Esophagus (tissue), 2 donors: Measurements from ENCODE around the gene HAVCR1. TPM values are rescaled to one million over a fixed set of nuclear protein-coding genes. Genes with fewer than 3 reads are reported as not detected.
"Not testable (repeated sequence)": the region's sequence is repeated elsewhere in the genome, so short reads cannot be mapped to it uniquely, and the experiment has no call there.

Experiments
- H3K27ac ChIP-seq, 2 donors: one replicate each; pipeline ENCODE4 v1.5.1; 2013; ENCODE audit warnings: low read depth in 2 of 2, mild to moderate bottlenecking in 2 of 2, inconsistent platforms in 1 of 2, low read length in 1 of 2, moderate library complexity in 1 of 2
- H3K27me3 ChIP-seq, 2 donors: one replicate each; pipeline ENCODE4 v1.6.1; 2013; ENCODE audit warnings: low read length in 2 of 2, control low read depth in 1 of 2, mild to moderate bottlenecking in 1 of 2; ENCODE audit not compliant: insufficient read depth in 2 of 2, control insufficient read depth in 1 of 2
- H3K36me3 ChIP-seq, 2 donors: one replicate each; pipeline ENCODE4 v1.6.1; 2013; ENCODE audit warnings: low read length in 1 of 2; ENCODE audit not compliant: control insufficient read depth in 2 of 2, insufficient read depth in 2 of 2
- H3K4me1 ChIP-seq, 2 donors: one replicate each; pipeline ENCODE4 v1.6.1; 2013; ENCODE audit warnings: low read length in 1 of 2; ENCODE audit not compliant: control insufficient read depth in 2 of 2, insufficient read depth in 2 of 2
- H3K4me3 ChIP-seq, 2 donors: one replicate each; pipeline ENCODE4 v1.5.1; 2013; ENCODE audit warnings: low read length in 2 of 2, mild to moderate bottlenecking in 2 of 2, low read depth in 1 of 2, moderate library complexity in 1 of 2
- H3K9me3 ChIP-seq, 2 donors: one replicate each; pipeline ENCODE4 v1.6.1; 2013; ENCODE audit warnings: mild to moderate bottlenecking in 2 of 2, low read depth in 1 of 2, low read length in 1 of 2, moderate library complexity in 1 of 2; ENCODE audit not compliant: control insufficient read depth in 2 of 2, insufficient read depth in 1 of 2
- WGBS, 2 donors: extraction: QIAGEN DNeasy Blood & Tissue Kit; methylation state at CpG; one replicate each; pipeline ENCODE4 v1.1.7; 2013; 5-methylcytosine and 5-hydroxymethylcytosine counted together
- polyA plus RNA-seq, 2 donors: library from polyadenylated mRNA; stranded (reverse); fragments of 200-250 nt; gene quantifications; one replicate each; pipeline ENCODE4 v1.2.3, GENCODE V29; 2013
- donor health status: healthy with polysubstance abuse.
- donor health status: Bipolar disorder and iron deficiency.

Gene HAVCR1
- polyA plus RNA-seq, 2 donors: not detected

DNA sequence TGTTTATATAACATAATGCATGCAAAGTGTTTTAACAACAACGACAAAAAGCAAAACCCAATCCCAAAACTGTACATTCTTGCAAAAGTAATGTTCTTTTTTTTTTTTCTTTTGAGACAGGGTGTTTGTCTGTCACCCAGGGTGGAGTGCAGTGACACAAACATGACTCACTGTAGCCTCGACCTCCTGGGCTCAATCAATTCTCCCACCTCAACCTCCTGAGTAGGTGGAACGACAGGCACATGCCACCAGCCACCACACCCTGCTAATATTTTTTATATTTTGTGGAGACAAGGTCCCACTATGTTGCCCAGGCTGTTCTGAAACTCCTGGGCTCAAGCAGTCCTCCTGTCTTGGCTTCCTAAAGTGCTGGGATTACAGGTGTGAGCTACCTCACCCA is 13.6 kb upstream of the HAVCR1 start:
- H3K27me3 ChIP-seq: no peaks in the 10 kb centered on the region
- no peaks in the 10 kb centered on the region for H3K36me3 ChIP-seq
- no peaks in the 10 kb centered on the region for H3K4me1 ChIP-seq
- WGBS, 2 donors: 41 to 53% methylated on average over 3 of the region's 3 CpGs
- no peak overlapping the region for H3K27ac ChIP-seq
- H3K9me3 ChIP-seq: no peaks in the 10 kb centered on the region
- H3K4me3 ChIP-seq: no peak overlapping the region

- no peaks in the 10 kb centered on the region for H3K36me3 ChIP-seq
- H3K27me3 ChIP-seq: no peaks in the 10 kb centered on the region
- H3K9me3 ChIP-seq: no peaks in the 10 kb centered on the region
- H3K4me1 ChIP-seq: no peaks in the 10 kb centered on the region
- H3K27ac ChIP-seq: no peak overlapping the region
- WGBS, 2 donors: 78 to 84% methylated on average over 3 of the region's 3 CpGs
- H3K4me3 ChIP-seq: no peak overlapping the region
Observed at GRCh38 chr5:157069949-157070348, 11.0 kb upstream of the HAVCR1 start.

GRCh38 chr5:157068785-157069184 is 9.9 kb upstream of the HAVCR1 start:
- Histone ChIP-seq H3K27me3 (no peaks in the 10 kb centered on the region), H3K36me3 (no peaks in the 10 kb centered on the region), H3K9me3 (no peaks in the 10 kb centered on the region), H3K27ac (no peak overlapping the region), H3K4me1 (no peaks in the 10 kb centered on the region), H3K4me3 (no peak overlapping the region)
- 90 to 93% methylated on average over 5 of the region's 5 CpGs for WGBS, 2 donors

GRCh38 chr5:157068339-157068738 is 9.4 kb upstream of the HAVCR1 start:
- Histone ChIP-seq H3K4me1 (no peaks in the 10 kb centered on the region), H3K4me3 (no peak overlapping the region), H3K9me3 (no peaks in the 10 kb centered on the region), H3K27me3 (no peaks in the 10 kb centered on the region), H3K36me3 (no peaks in the 10 kb centered on the region), H3K27ac (no peak overlapping the region)
- WGBS, 2 donors: 93 to 94% methylated on average over 5 of the region's 5 CpGs

DNA sequence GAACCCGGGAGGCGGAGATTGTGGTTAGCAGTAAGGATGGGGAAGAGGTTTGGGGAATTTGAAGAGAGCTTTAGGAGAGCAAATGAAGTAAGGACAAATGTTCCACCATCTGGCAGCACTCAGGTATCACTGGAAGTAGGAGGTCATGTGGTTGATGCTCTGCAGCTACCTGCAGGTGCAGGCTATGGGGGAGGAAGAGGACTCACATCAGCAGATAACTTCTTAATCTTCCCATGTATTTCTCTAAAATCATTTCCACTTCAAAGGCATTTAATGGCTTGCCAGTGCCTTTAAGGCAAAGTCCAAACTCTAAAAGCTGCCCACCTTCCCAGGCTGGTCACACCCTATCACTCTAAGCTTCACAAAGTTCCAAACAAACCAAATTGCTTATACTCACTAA is 8.1 kb upstream of the HAVCR1 start:
- Histone ChIP-seq H3K27me3 (no peaks in the 10 kb centered on the region), H3K9me3 (no peaks in the 10 kb centered on the region), H3K36me3 (no peaks in the 10 kb centered on the region), H3K4me3 (no peak overlapping the region), H3K4me1 (no peaks in the 10 kb centered on the region), H3K27ac (no peak overlapping the region)
- WGBS, 2 donors: 49 to 67% methylated on average over 2 of the region's 2 CpGs

DNA sequence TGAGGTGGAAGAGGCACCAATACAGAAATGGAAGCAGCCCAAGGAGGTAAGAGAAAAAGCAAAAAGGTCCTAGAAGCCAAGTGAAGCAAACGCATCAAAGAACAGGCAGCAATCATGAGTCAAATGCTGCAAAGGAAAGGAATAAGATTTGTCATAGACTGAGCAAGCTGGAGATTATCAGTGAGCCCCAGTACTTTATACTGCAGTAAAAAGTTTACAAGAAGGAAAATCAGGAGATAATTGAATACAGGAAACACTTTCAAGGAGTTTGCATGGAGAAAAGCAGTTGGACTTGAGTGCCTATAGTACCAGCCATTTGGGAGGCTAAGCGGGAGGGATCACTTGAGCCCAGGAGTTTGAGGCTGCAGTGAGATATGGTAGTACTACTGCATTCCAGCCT is 7.2 kb upstream of the HAVCR1 start:
- no peak overlapping the region for H3K27ac ChIP-seq
- H3K4me1 ChIP-seq: no peaks in the 10 kb centered on the region
- H3K36me3 ChIP-seq: no peaks in the 10 kb centered on the region
- no peak overlapping the region for H3K4me3 ChIP-seq
- 81 to 84% methylated on average over 2 of the region's 2 CpGs for WGBS, 2 donors
- no peaks in the 10 kb centered on the region for H3K9me3 ChIP-seq
- no peaks in the 10 kb centered on the region for H3K27me3 ChIP-seq

GRCh38 chr5:157063776-157064430 is 5.0 kb upstream of the HAVCR1 start:
- Histone ChIP-seq H3K4me3 (no peak overlapping the region), H3K9me3 (no peaks in the 10 kb centered on the region), H3K36me3 (no peaks in the 10 kb centered on the region), H3K27ac (no peak overlapping the region), H3K27me3 (no peaks in the 10 kb centered on the region), H3K4me1 (no peaks in the 10 kb centered on the region)
- WGBS, 2 donors: 77 to 79% methylated on average over 4 of the region's 4 CpGs

GRCh38 chr5:157059891-157060290 is 975 bp upstream of the HAVCR1 start:
- Histone ChIP-seq H3K9me3 (no peaks in the 10 kb centered on the region), H3K36me3 (no peaks in the 10 kb centered on the region), H3K27me3 (no peaks in the 10 kb centered on the region), H3K27ac (no peak overlapping the region), H3K4me1 (no peaks in the 10 kb centered on the region), H3K4me3 (no peak overlapping the region)
- WGBS, 2 donors: 88 to 91% methylated on average over 3 of the region's 3 CpGs

- Histone ChIP-seq H3K27ac (no peak overlapping the region), H3K4me3 (no peak overlapping the region), H3K36me3 (no peaks in the 10 kb centered on the region), H3K4me1 (no peaks in the 10 kb centered on the region), H3K27me3 (no peaks in the 10 kb centered on the region), H3K9me3 (no peaks in the 10 kb centered on the region)
- WGBS, 2 donors: 89 to 93% methylated on average over 11 of the region's 11 CpGs
Observed at GRCh38 chr5:157057459-157058370, 1.2 kb downstream of the HAVCR1 start.

DNA sequence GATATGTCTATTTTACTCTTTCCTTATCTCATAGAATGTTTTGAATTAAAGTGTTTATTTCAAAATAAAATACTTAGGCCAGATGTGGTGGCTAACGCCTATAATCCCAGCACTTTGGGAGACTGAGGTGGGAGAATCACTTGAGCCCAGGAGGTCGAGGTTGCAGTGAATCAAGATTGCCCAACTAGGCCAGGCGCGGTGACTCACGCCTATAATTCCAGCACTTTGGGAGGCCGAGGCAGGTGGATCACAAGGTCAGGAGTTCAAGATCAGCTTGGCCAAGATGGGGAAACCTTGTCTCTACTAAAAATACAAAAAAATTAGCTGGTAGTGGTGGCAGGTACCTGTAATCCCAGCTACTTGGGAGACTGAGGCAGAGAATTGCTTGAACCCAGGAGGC is 2.1 kb downstream of the HAVCR1 start:
- not testable (repeated sequence) for H3K4me1 ChIP-seq, H3K36me3 ChIP-seq, H3K27ac ChIP-seq, H3K27me3 ChIP-seq, H3K9me3 ChIP-seq, H3K4me3 ChIP-seq
- WGBS, 2 donors: 85 to 89% methylated on average over 6 of the region's 6 CpGs
